BJ (cell line): Measurements from ENCODE around the gene ATG5. TPM values are rescaled to one million over a fixed set of nuclear protein-coding genes. Genes with fewer than 3 reads are reported as not detected.

Experiments used
- CTCF ChIA-PET: fragments of 350-600 bp; formaldehyde crosslinking; extraction: SDS; loops from one replicate; lab custom pipeline; 2021; ENCODE audit warnings: antibody characterized with exemption, inconsistent platforms; lab: Yijun Ruan, JAX
- POLR2A ChIA-PET: fragments of 300-600 bp; sonication (Branson Sonifier 250); formaldehyde crosslinking; extraction: SDS; loops from one replicate; lab custom pipeline; 2021; ENCODE audit warnings: antibody characterized with exemption; lab: Charles Lee
- DNase-seq: peaks from one replicate; pipeline ENCODE4 v3.0.0-alpha.2; 2011; ENCODE audit warnings: low read depth
- H3K27me3 ChIP-seq: 2 replicates; pipeline ENCODE4 v1.6.0; 2011; ENCODE audit warnings: low read length; ENCODE audit not compliant: control insufficient read depth, insufficient read depth
- H3K36me3 ChIP-seq: 2 replicates; pipeline ENCODE4 v1.5.1; 2011; ENCODE audit warnings: low read length; ENCODE audit not compliant: control insufficient read depth, insufficient read depth
- H3K4me3 ChIP-seq: 2 replicates; pipeline ENCODE4 v1.5.1; 2011; ENCODE audit warnings: low read depth, mild to moderate bottlenecking, control low read depth, low read length
- polyA plus RNA-seq: library from polyadenylated mRNA; depleted of rRNA; stranded (reverse); fragments of >200 nt; gene quantifications from 2 replicates; pipeline ENCODE4 v1.2.3, GENCODE V29; 2011
- TF ChIP-seq, protein P1 (sequence below): IDR thresholded peaks from 2 replicates; pipeline ENCODE4 v1.5.1; 2011; ENCODE audit warnings: low read depth, mild to moderate bottlenecking, control low read depth, inconsistent platforms, low read length, moderate library complexity; ENCODE audit not compliant: insufficient read depth

Gene ATG5
- polyA plus RNA-seq, 1 experiment, result 18.6 TPM

- Histone ChIP-seq H3K4me3 (no peak overlapping the region), H3K27me3 (no peaks in the 10 kb centered on the region), H3K36me3 (no peaks in the 10 kb centered on the region)
- POLR2A ChIA-PET, result no interaction called here
- CTCF ChIA-PET, result no interaction called here
- no peak for DNase-seq
- TF ChIP-seq, protein P1, sequence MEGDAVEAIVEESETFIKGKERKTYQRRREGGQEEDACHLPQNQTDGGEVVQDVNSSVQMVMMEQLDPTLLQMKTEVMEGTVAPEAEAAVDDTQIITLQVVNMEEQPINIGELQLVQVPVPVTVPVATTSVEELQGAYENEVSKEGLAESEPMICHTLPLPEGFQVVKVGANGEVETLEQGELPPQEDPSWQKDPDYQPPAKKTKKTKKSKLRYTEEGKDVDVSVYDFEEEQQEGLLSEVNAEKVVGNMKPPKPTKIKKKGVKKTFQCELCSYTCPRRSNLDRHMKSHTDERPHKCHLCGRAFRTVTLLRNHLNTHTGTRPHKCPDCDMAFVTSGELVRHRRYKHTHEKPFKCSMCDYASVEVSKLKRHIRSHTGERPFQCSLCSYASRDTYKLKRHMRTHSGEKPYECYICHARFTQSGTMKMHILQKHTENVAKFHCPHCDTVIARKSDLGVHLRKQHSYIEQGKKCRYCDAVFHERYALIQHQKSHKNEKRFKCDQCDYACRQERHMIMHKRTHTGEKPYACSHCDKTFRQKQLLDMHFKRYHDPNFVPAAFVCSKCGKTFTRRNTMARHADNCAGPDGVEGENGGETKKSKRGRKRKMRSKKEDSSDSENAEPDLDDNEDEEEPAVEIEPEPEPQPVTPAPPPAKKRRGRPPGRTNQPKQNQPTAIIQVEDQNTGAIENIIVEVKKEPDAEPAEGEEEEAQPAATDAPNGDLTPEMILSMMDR, result no peak
These were observed 176.0 kb downstream of the ATG5 start for GRCh38 chr6:106149472-106150069.

GRCh38 chr6:106147476-106147875, 178.1 kb downstream of the ATG5 start:
- Histone ChIP-seq H3K4me3 (no peak overlapping the region), H3K36me3 (no peaks in the 10 kb centered on the region), H3K27me3 (no peaks in the 10 kb centered on the region)
- CTCF ChIA-PET, result interaction anchor here (1.2 kb wide), 1 partner anchor 12 kb away, joined by 3 read pairs; no protein-coding TSS in a partner anchor
- DNase-seq, result no peak
- TF ChIP-seq, protein P1, result no peak
- POLR2A ChIA-PET, result no interaction called here

DNA sequence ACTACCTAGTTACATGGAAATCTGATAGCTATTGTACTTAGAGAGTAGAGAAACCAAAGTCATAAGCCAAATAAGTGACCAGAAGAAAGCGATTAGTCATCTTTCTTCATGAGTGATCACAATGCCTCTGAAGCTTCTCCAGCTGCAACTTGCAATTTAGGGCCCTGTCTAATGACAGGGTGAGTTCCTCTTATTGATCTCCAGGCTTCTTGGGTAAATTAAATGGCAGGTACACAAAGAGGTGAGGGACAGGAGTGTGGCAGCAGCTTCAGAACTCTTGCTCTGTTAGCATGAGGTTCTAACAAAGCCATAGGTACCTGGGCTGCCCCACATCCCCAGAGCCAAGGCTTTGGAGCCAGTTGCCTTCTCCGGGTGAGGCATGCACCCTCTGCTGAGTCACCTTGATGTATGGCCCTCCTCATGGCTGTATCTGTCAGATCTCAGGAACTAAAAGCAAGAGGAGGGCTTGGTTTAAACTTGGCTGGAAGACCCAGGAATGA, 178.7 kb downstream of the ATG5 start:
- POLR2A ChIA-PET, result no interaction called here
- no peak for DNase-seq
- CTCF ChIA-PET, result interaction anchor here (0.6 to 1.2 kb wide), 2 partner anchors 11 to 1062 kb away, joined by 3 read pairs; no protein-coding TSS in a partner anchor
- TF ChIP-seq, protein P1, result no peak
- Histone ChIP-seq H3K27me3 (no peaks in the 10 kb centered on the region), H3K36me3 (no peaks in the 10 kb centered on the region), H3K4me3 (no peak overlapping the region)

- no peaks in the 10 kb centered on the region for H3K36me3 ChIP-seq
- DNase-seq, result no peak
- CTCF ChIA-PET, result no interaction called here
- TF ChIP-seq, protein P1, result no peak
- no peak overlapping the region for H3K4me3 ChIP-seq
- POLR2A ChIA-PET, result no interaction called here
- H3K27me3 ChIP-seq, result no peaks in the 10 kb centered on the region
These were observed 179.8 kb downstream of the ATG5 start for GRCh38 chr6:106145741-106146227.

DNA sequence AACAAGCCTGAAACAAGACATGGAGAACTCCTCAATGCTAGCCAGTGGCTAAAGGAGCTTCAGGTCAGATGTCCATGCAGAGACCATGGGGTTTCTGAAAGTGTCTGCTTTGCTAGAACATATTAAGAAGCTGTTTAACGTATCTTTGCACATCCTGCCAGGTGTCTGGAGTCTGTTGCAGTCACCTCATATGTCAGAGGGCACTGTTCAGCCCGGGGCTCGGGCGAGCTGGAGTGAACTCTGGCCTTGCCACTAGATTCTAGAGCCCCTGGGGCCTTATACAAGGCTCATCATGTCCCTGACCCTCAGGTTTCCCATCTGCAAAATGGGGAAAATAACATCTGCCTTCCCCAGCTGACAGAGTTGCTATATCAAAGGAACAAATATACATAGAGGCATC, 180.4 kb downstream of the ATG5 start:
- ChIA-PET CTCF (no interaction called here), POLR2A (no interaction called here)
- TF ChIP-seq, protein P1, result no peak
- Histone ChIP-seq H3K4me3 (no peak overlapping the region), H3K27me3 (no peaks in the 10 kb centered on the region), H3K36me3 (no peaks in the 10 kb centered on the region)
- no peak for DNase-seq
